Measurements from ENCODE around the gene CACNB2.
"Not testable (repeated sequence)": the region's sequence is repeated elsewhere in the genome, so short reads cannot be mapped to it uniquely, and the experiment has no call there.

Gene CACNB2

DNA sequence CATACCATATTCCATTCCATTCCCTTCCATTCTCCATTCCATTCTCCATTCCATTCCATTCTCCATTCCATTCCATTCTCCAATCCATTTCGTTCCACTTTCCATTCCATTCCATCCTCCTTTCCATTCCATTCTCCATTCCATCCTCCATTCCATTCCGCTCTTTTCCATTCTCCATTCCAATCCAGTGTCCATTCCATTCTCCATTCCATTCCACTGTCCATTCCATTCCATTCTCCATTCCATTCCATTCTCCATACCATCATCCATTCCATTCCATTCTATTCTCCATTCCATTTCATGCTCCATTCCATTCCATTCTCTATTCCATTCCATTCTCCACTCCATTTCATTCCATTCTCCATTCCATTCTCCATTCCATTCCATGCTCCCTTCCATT is 430.2 kb downstream of the CACNB2 start:
- DNase-seq (ENCODE audit: low read depth): not testable (repeated sequence)

DNA sequence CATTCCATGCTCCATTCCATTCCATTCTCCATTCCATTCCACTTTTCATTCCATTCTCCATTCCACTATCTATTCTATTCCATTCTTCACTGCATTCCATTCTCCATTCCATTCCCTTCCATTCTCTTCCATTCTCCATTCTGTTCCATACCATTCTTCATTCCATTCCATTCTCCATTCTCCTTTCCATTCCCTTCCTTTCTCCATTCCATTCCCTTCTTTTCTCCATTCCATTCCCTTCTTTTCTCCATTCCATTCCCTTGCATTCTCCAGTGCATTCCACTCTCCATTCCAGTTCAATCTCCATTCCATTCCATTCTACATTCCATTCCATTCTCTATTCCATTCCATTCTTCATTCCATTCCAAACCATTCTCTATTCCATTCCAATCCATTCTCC is 430.9 kb downstream of the CACNB2 start:
- DNase-seq (ENCODE audit: low read depth): no peak

DNA sequence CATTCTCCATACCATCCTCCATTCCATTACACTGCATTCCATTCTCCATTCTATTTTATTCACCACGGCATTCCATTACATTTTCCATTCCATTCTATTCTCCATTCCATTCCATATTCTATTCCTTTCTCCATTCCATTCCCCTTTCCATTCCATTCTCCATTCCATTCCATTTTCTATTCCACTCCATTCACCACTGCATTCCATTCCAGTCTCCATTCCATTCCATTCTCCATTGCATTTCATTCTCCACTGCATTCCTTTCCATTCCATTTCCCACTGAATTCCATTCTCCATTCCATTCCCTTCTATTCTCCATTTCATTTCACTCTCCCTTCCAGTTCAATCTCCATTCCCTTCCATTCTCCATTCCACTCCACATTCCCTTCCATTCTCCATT is 431.6 kb downstream of the CACNB2 start:
- DNase-seq (ENCODE audit: low read depth): no peak

DNA sequence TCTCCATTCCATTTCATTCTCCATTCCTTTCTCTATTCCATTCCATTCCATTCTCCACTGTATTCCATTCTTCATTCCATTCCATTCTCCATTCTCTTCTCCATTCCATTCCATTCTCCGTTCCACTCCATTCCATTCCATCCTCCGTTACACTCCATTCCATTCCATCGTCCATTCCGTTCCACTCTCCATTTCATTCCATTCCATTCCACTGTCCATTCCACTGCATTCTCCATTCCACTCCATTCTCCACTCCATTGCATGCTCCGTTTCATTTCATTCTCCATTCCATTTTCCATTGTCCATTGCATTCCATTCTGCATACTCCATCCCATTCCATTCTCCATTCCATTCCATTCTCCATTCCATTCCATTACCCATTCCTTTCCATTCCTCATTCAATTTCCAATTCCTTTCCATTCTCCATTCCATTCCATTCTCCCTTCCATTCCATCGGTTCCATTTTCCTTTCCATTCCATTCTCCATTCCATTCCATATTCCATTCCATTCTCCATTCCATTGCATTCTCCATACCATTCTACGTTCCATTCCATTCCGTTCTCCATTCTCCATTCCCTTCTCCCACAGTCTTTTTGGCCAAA is 432.8 kb downstream of the CACNB2 start:
- DNase-seq (ENCODE audit: low read depth): no peak

DNA sequence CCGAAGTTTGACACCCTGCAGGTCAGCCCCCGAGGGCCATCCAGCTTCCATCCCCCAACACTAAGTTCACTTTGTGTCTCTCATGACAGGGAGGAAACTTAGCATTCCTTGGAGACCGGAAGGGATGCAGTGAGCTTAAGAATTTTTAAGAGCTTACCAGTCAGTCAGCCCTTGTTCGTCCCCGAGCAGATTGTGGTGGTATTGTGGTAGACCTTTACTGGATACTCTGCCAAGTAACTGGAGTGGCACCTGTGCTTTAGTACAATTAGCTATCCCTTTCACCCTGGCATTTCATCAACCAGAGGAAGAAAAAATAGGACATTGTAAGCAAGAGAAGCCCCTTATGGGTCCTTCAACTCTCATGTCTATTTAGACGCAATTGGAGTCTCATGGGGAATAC is 436.4 kb downstream of the CACNB2 start:
- DNase-seq (ENCODE audit: low read depth): no peak

DNA sequence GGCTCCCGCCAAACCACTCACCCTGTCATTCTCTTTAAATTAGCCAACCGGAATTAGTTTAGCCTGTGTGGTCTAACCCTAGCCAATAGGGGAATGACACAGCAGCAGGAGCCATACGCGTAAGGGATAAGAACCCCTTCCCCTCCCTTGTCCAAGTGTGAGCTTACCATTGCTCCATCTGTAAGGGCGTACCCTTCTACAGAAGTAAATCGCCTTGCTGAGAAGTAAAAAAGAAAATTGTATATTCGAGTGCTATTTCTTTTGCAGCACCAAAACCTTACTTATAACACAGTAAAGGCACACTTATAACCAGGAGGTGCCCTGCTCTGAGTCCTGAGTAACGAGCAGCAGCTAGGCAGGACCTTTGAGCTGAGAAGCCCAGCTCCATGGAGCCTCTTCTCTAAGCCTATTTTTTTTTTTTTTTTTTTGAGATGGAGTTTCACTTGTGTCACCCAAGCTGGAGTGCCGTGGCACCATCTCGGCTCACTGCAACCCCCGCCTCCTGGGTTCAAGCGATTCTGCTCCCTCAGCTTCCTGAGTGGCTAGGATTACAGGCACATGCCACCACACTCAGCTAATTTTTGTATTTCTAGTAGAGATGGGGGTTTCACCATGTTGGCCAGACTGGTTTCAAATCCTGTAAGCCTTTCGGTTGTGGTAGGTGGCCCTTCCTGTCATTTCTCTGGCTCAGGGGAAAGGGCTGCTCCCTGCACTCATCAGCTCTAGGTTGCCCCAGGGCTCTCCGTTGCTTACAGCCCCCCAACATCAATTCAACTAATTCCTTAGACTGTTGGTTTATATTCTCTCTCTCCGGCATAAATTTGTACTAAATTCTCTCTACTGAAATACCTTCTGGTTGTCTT is 437.8 kb downstream of the CACNB2 start:
- DNase-seq (ENCODE audit: low read depth): no peak

DNA sequence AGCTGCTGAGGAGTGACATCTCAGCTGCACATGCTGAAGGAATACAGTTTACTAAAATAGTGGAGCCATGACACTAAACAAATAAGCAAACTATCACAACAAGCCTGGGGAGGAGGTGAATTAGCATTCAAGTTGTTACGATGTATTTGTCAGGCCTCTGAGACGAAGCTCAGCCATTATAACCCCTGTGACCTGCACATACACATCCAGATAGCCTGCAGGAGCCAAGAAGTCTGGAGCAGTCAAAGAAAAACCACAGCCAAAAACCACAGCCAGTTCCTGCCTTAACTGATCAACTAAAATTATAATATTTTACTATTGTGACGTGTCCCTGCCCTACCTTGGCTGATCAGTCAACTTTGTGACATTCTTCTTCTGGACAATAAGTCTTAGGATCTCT is 442.6 kb downstream of the CACNB2 start:
- no peak for DNase-seq (ENCODE audit: low read depth)

DNA sequence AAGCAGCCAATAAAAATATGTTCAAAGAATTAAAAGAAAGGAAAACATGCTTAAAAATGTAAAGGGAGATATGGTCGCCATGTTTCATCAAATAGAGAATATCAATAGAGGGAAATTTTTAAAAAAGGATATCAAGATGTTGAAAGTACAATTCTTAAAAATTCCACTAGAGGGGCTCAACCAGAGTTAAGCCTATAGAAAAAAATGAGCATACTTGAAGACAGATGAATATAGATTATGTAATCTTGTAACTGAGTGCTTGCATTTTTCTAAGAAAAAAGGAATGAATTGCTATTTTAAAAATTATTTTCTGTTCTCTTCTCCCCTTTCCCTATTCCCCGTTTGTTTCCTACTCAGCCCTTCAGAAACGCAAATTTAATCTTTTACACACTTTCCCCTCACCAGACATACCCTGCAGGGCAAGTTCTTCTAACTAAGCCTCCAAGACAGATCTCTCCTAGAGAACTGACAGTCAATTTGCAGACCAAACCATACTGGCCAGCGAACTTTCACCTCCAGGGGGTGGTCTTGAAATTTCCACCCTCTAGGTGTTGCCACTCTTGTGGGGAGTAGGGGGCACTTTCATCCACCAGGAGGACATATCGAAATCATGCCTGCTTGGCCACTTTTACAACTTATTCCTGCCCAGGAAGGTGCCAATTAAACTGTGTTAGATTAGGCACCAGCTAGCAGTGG is 443.5 kb downstream of the CACNB2 start:
- no peak for DNase-seq (ENCODE audit: low read depth)

DNA sequence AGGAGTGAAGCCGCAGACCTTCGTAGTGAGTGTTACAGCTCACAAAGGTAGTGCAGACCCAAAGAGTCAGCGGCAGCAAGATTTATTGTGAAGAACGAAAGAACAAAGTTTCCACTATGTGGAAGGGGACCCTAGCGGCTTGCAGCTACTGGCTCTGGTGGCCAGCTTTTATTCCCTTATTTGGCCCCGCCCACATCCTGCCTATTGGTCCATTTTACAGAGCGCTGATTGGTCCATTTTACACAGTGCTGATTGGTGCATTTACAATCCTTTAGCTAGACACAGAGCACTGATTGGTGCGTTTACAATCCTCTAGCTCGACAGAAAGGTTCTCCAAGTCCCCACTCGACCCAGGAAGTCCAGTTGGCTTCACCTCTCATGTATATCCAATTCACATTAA is 446.4 kb downstream of the CACNB2 start:
- DNase-seq (ENCODE audit: low read depth): not testable (repeated sequence)

DNA sequence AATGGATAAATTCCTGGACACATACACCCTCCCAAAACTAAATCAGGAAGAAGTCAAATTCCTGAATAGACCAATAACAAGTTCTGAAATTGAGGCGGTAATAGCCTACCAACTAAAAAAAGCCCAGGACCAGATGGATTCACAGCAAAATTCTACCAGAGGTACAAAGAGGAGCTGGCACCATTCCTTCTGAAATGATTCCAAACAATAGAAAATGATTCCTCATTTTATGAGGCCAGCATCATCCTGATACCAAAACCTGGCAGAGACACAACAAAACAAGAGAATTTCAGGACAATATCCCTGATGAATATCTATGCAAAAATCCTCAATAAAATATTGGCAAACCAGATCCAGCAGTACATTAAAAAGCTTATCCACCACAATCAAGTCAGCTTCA is 450.9 kb downstream of the CACNB2 start:
- not testable (repeated sequence) for DNase-seq (ENCODE audit: low read depth)

Measured in stimulated activated CD8-positive, alpha-beta memory T cell treated with anti-CD3 and anti-CD28 coated beads, Interleukin-15, amount 100 ng/mL, for 1 hour (primary cell).